GM10248 (cell line): ENCODE results near the gene CMA1.
"Not testable (repeated sequence)": the region's sequence is repeated elsewhere in the genome, so short reads cannot be mapped to it uniquely, and the experiment has no call there.

Source experiments
- CTCF ChIA-PET: fragments of 300-600 bp; sonication (Branson Sonifier 250); formaldehyde crosslinking; extraction: SDS; loops from one replicate; lab custom pipeline; 2021; ENCODE audit warnings: antibody characterized with exemption; lab: Yijun Ruan, JAX
- POLR2A ChIA-PET: fragments of 350-650 bp; sonication (Branson Sonifier 250); formaldehyde crosslinking; extraction: SDS; loops from one replicate; lab custom pipeline; 2020; ENCODE audit warnings: antibody characterized with exemption; lab: Yijun Ruan, JAX
- DNase-seq: peaks from one replicate; pipeline ENCODE4 v3.0.0; 2012; ENCODE audit errors: extremely low spot score
- TF ChIP-seq, protein P1 (sequence below): IDR thresholded peaks from 2 replicates; pipeline ENCODE4 v1.5.1; 2012; ENCODE audit warnings: mild to moderate bottlenecking, low read depth; ENCODE audit errors: extremely low read depth, missing control alignments, control extremely low read depth

CMA1 gene

DNA sequence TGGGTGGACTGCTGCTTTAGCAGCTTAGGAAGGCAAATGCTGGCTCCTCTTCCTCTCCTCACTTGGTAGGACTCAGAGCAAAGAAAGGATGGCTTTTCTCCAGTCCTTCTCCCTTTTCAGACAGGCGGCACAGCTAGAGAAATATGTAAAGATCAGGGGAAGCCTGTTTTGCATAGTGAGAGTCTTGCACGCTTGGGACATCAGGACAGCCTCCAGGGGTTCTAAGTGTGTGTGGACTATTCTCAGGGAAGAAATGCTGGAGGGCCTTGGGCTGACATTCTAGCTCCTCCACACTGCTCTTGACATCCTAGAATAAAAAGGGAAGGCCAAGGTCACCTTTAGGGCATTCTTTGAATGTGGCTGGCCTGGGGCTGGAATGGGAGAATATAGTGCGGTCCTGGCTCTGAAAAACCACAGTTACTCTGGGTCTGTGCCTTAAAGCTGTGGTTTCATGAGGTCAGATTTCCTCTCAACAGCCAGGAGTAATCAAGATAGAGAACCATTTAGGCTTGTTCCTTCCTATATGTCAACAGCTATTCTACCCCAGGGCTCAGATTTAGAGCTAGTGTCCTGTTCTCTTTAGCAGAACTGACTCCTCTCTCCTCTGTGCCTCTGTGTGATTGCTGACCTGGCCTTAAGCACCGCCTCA lies 24.3 kb downstream of the CMA1 start:
- TF ChIP-seq, protein P1, sequence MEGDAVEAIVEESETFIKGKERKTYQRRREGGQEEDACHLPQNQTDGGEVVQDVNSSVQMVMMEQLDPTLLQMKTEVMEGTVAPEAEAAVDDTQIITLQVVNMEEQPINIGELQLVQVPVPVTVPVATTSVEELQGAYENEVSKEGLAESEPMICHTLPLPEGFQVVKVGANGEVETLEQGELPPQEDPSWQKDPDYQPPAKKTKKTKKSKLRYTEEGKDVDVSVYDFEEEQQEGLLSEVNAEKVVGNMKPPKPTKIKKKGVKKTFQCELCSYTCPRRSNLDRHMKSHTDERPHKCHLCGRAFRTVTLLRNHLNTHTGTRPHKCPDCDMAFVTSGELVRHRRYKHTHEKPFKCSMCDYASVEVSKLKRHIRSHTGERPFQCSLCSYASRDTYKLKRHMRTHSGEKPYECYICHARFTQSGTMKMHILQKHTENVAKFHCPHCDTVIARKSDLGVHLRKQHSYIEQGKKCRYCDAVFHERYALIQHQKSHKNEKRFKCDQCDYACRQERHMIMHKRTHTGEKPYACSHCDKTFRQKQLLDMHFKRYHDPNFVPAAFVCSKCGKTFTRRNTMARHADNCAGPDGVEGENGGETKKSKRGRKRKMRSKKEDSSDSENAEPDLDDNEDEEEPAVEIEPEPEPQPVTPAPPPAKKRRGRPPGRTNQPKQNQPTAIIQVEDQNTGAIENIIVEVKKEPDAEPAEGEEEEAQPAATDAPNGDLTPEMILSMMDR = no peak
- ChIA-PET POLR2A (no interaction called here), CTCF (interaction anchor here (1.2 to 2.1 kb wide), 6 partner anchors 9 to 197 kb away, joined by 3 to 6 read pairs (median 4); no protein-coding TSS in a partner anchor)
- no peak for DNase-seq

DNA sequence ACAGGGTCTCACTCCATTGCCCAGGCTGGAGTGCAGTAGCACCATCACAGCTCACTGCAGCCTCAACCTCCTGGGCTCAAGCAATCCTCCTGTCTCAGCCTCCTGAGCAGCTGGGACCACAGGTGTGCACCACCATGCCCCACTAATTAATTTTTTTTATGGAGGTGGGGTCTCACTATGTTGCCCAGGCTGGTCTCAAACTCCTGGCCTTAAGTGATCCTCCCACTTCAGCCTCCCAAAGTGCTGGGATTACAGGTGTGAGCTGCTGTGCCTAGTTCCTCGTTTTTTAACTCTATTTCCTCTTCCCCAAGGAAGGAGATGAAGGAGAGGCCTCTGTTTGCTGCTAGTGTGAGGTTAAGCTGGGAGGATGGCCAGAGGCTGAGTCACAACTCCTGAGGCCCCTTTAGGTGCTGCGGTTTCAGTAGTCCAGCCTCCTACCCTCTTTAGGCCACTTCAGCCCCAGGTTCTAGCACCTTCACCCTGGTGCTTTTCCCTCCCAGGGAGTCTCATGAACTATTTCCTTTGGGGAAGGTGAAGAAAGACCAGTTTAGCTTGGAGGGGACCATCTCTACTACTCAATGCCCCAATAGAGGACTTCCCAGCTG lies 25.3 kb downstream of the CMA1 start:
- POLR2A ChIA-PET, DNase-seq: not testable (repeated sequence)

DNA sequence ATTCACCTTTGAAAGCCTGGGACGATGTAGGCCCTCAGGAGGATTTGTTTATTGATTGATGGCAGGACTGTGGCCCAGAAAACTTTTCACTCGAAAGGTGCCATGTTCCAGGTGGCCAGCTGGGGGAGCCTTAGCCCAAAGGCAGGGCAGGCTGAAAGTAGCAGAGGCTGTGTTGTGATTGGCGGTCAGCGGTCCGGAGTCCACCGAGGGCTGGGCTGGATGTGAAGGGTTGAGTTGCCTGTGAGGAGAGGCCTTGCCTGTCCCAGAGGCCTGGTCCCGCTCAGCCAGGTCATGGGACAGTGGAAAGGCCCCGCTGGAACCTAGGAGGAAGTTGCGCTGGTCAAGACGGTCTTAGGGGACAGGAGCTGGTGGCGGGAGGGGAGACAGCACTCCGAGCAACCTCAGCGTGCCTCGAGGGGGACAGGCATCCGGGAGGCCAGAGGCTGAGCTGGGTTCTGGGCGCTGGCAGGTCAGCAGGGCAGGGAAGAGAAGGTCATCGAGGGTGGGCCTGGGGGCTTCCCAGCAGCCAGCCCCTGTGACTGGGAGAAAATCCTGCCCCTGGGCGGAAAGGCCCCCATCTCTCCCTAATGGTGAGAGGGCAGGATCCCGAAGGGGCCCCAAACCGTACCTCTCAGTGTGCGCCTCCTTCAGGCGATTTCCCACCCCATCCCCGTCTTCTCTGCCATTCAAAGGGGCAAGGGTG lies 26.3 kb downstream of the CMA1 start:
- POLR2A ChIA-PET = no interaction called here
- TF ChIP-seq, protein P1 = peak; percentile 69
- DNase-seq = peak; percentile 84
- CTCF ChIA-PET = interaction anchor here (0.7 to 2.4 kb wide), 13 partner anchors 9 to 228 kb away, joined by 3 to 7 read pairs (median 4); no protein-coding TSS in a partner anchor

More for the DNA sequence above, 25.3 kb downstream of the CMA1 start:
- CTCF ChIA-PET = interaction anchor here (1.8 to 2.4 kb wide), 5 partner anchors 8 to 198 kb away, joined by 4 to 7 read pairs (median 6); no protein-coding TSS in a partner anchor

DNA sequence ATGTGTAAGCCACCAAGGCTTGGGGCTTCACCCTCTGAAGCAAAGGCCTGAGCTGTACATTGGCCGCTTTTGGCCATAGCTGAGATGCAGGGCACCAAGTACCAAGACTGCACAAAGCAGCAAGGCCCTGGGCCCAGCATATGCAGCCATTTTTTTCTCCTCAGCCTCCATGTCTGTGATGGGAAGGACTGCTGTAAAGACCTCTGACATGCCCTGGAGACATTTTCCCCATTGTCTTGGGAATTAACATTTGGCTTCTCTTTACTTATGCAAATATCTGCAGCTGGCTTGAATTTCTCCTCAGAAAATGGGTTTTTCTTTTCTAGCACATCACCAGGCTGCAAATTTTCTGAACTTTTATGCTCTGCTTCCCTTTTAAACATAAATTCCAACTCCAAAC lies 28.1 kb downstream of the CMA1 start:
- POLR2A ChIA-PET, CTCF ChIA-PET, DNase-seq: not testable (repeated sequence)

DNA sequence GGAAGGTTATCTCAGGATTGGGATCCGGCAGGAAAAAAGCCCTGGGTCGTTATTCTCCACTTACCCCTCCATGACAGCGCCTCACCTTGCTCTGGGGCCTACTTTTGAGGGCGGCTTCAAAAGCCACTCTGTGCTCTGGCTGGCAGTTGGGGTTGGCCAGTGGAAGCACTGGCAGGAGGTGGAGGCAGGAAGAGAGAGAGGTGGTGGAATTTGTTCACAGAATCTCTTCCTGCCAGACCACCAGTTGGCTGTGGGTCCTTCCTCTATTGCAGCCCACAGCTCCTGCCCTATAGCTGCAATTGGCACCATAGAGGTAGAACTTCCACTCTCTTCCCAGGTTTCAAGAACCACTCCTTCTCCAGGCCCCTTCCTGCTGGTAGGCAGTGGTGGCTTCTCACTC lies 32.8 kb downstream of the CMA1 start:
- TF ChIP-seq, protein P1 = no peak
- POLR2A ChIA-PET = no interaction called here
- CTCF ChIA-PET = interaction anchor here (1.6 kb wide), 1 partner anchor 8 kb away, joined by 6 read pairs; no protein-coding TSS in a partner anchor
- DNase-seq = no peak

DNA sequence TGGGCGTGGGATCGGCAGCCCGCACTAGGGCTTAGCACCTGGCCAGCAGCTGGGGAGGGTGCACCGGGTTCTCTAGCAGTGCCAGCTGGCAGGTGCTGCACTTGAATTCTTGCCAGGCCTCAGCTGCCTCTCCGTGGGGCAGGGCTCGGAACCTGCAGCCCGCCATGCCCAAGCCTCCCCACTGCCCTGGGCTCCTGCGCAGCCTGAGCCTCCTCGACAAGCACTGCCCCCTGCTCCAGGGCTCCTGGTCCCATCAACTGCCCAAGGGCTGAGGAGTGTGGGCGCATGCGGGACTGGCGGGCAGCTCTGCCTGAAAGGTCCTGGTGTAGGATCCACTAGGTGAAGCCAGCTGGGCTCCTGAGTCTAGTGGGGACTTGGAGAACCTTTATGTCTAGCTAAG lies 34.9 kb downstream of the CMA1 start:
- TF ChIP-seq, protein P1 = no peak
- ChIA-PET POLR2A (no interaction called here), CTCF (interaction anchor here (1.3 kb wide), 1 partner anchor 8 kb away, joined by 4 read pairs; no protein-coding TSS in a partner anchor)
- no peak for DNase-seq

DNA sequence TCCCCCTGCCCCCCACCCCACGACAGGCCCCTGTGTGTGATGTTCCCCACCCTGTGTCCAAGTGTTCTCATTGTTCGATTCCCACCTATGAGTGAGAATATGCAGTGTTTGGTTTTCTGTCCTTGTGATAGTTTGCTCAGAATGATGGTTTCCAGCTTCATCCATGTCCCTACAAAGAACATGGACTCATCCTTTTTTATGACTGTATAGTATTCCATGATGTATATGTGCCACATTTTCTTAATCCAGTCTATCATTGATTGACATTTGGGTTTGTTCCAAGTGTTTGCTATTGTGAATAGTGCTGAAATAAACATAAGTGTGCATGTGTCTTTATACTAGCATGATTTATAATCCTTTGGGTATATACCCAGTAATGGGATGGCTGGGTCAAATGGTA lies 37.6 kb downstream of the CMA1 start:
- CTCF ChIA-PET = interaction anchor here (1.0 to 2.0 kb wide), 2 partner anchors 13 to 14 kb away, joined by 3 to 4 read pairs; no protein-coding TSS in a partner anchor
- DNase-seq, POLR2A ChIA-PET: not testable (repeated sequence)

DNA sequence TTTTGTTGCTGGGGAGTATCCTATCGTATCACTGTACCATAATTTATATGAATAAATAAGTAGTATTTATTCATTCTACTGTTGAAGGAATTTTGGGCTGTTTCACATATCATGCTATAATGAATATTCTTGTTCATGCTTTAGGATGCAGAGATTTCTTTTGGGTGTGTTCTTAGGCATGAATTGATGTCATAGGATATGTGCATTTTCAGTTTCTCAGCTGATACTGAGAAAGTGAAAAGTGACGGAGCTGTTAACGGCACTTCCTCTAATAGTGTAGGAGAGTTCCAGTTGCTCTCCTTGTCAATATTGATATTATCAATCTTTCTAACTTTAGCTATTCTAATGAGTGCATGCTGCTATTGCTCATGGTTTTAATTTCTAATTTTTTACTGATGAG lies 42.3 kb downstream of the CMA1 start:
- no peak for DNase-seq
- CTCF ChIA-PET = no interaction called here
- TF ChIP-seq, protein P1 = no peak
- POLR2A ChIA-PET = no interaction called here
